ENCODE results near the gene CACNB2. TPM values are rescaled to one million over a fixed set of nuclear protein-coding genes. Genes with fewer than 3 reads are reported as not detected.

CACNB2 gene
- 10 to 100 TPM; 23.7 to 34.3 TPM for total RNA-seq
- long read RNA-seq, transcript CACNB2-207 (13 exons, 3,448 nt), result major isoform, 5 of 30 reads
- long read RNA-seq, partial matches to known transcripts, result 10 of 30 reads
- long read RNA-seq, other reads (novel, unspliced or antisense), result 15 of 30 reads

- peak; percentile 76 for DNase-seq
Observed at GRCh38 chr10:18140149-18140956, at the start of gene CACNB2. CACNB2 (plus strand) TSS chr10:18140424.

DNA sequence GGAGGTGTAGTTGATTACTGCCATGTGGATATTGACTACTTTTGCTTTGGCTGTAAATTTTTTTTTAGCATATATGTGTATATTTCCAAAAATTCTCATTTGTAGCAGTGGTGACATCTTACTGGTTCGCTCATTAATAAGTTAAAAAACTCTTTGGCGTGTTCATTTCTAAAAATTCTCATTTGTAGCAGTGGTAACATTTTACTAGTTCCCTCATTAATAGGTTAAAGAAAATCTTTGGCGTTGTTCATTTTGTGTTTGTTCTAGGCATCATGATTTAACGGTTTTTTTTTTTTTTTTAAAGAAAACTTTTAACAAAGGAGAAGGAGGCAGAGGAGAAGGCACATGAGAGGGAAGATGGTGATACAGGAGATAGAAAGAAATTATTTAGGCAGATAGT is 45.9 kb upstream of the CACNB2 start:
- intact Hi-C loops (cut with DNase I), result no loop called here
- no peak for ATAC-seq
- no peak for DNase-seq

More at GRCh38 chr10:18140149-18140956, at the start of gene CACNB2:
- intact Hi-C loops (cut with DNase I), result loop anchor here in 1 of 2 donors (2.0 to 10.0 kb wide), 3 partner anchors 72 to 296 kb away; no protein-coding TSS in a partner anchor
- ATAC-seq, result peak; percentile 85 to 87

DNA sequence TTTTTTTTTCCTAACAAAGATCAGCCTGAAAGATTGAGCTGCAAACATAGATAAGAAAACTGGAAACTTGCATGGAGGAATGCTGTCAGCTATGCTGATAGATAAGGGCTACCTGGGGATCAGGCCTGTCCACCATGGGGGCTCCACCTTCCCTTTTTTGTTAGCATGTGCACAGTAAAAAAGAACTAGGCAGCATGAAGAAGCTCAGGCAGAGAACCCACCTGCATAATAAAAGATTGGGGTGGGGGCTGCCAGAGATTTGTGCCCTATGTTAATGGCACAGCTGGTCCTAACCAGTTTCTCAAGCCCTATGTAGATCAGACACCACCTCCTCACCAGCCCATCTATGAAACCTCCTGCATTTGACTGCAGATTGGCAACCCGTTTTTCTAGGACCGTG is 45.4 kb upstream of the CACNB2 start:
- DNase-seq (no peak), ATAC-seq (no peak)
- intact Hi-C loops (cut with DNase I), result no loop called here

GRCh38 chr10:18097524-18097923 is 42.7 kb upstream of the CACNB2 start:
- intact Hi-C loops (cut with DNase I), result no loop called here

DNA sequence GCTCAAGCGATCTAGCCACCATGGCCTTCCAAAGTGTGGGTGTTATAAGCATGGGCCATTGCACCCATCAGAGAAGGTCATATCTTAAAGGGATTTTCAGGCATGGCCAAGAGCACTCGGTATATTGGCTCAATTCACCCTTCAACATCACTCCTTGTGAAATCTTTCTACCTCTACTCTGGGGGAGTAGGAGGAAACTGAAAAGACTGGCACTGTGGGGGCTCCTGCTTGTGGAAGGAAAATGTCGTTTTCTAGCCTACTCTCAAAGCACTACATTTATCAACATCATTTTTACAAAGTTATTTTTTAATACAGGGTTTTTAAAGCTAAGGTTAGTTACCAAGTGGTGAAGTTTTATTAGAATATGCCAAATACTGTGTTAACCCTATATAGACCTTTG is 42.0 kb upstream of the CACNB2 start:
- intact Hi-C loops (cut with DNase I), result no loop called here
- DNase-seq, result no peak
- ATAC-seq, result no peak

More at GRCh38 chr10:18097524-18097923, 42.7 kb upstream of the CACNB2 start:
- DNase-seq (no peak), ATAC-seq (no peak)

- no peak for ATAC-seq
- DNase-seq, result no peak
- intact Hi-C loops (cut with DNase I), result no loop called here
Observed at GRCh38 chr10:18099415-18099814, 40.8 kb upstream of the CACNB2 start.

- intact Hi-C loops (cut with DNase I), result loop anchor here in 1 of 2 donors (5.0 to 10.0 kb wide), 2 partner anchors 188 to 496 kb away; no protein-coding TSS in a partner anchor
Observed at GRCh38 chr10:18100669-18101068, 39.6 kb upstream of the CACNB2 start.

DNA sequence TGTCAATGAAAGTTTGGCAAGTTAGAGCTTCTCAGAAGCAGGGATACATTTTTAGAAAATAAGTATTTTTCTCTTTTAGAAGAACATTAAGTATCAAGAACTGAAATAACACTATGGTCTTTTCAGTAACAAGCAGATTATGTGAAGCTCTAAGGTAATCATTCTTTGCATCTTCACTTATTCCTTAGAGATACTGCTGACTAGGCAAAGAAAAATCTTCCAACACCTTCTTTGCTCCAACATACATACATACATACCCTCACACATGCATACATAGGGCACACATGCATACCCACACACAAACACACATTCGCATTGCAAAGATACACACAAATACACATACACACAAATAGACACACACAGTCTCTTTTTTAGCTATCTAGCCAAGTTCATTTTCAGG is 37.8 kb upstream of the CACNB2 start:
- ATAC-seq (no peak), DNase-seq (no peak)
- intact Hi-C loops (cut with DNase I), result loop anchor here in 1 of 2 donors (5.0 to 10.0 kb wide), 2 partner anchors 190 to 498 kb away; no protein-coding TSS in a partner anchor

More at GRCh38 chr10:18100669-18101068, 39.6 kb upstream of the CACNB2 start:
- ATAC-seq (no peak), DNase-seq (no peak)

DNA sequence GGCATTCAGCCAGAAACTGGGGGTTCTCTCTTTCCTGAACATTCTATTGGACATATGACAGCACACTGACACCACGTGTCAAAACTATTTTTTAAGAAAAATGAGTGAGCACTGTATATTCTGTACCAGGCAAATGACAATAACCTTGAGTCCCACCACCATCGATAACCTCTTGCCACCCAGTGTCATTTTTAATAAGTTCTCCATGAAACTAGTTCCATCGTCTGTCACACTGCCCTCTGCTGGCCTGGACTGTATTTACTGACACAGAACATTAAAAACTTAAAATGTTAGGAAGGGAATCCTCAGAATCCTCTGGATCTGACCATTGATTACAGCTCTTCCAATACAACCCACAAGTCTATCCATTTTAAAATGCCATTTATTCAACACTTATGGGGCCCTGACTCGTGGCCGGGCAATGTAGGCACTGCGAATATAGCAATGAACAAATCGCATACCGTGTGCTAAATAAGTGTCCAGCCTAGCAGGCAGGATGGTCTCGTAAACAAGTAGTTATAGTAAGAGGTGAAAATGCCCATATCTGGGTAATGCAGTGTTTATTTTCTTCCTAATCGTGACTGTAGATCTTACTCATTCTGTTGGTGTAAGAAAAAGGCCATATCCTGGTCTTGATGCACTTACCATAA is 35.9 kb upstream of the CACNB2 start:
- peak; percentile 63 for DNase-seq
- intact Hi-C loops (cut with DNase I), result loop anchor here in 1 of 2 donors (5.0 to 10.0 kb wide), 2 partner anchors 192 to 500 kb away; no protein-coding TSS in a partner anchor
- ATAC-seq, result no peak

- intact Hi-C loops (cut with DNase I), result loop anchor here in 1 of 2 donors (10.0 kb wide), 1 partner anchor 505 kb away; no protein-coding TSS in a partner anchor
- ATAC-seq (no peak), DNase-seq (no peak)
Observed at GRCh38 chr10:18109341-18109870, 30.8 kb upstream of the CACNB2 start.

DNA sequence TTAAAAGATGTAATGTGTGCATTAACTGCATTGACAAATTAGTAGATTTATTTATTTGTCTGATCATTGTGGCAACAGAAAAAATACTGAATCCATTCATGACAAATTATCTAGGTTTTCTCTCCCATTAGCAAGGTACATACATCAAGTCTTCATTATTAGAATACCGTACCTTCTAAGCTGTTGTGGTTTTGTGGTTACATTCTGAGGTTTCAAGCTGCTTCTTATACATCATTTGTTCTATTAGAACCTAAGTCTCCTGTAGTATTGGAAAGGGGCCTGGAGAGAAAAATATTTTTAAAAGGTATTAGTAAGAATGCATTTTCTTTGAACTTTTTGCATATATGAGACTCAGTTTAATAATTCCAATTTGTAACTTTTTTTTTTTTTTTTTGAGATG is 26.3 kb upstream of the CACNB2 start:
- no peak for ATAC-seq
- intact Hi-C loops (cut with DNase I), result no loop called here
- DNase-seq, result no peak

DNA sequence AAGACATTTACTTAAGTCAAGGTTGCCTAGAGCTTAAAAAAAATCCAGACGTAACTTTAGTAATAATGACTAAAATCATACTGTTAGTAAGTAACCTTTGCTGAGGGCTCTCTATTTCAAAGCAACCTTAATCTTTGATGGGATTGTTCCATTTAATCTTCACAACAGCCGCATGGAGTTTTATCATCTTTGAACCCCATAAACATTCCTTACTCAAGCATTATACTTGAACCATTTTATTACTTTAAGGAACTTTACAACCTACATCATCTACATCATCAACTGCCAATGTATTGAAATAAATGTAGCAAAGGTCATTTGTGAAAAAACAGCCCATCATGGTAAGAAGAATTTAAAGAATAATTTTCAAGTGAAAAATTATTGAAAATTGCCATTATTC is 22.9 kb upstream of the CACNB2 start:
- intact Hi-C loops (cut with DNase I), result no loop called here
- ATAC-seq (no peak), DNase-seq (no peak)

GRCh38 chr10:18122753-18123152 is 17.5 kb upstream of the CACNB2 start:
- DNase-seq, result no peak
- intact Hi-C loops (cut with DNase I), result no loop called here
- no peak for ATAC-seq

- no peak for ATAC-seq
- no peak for DNase-seq
Observed at GRCh38 chr10:18133046-18133445, 7.2 kb upstream of the CACNB2 start.

DNA sequence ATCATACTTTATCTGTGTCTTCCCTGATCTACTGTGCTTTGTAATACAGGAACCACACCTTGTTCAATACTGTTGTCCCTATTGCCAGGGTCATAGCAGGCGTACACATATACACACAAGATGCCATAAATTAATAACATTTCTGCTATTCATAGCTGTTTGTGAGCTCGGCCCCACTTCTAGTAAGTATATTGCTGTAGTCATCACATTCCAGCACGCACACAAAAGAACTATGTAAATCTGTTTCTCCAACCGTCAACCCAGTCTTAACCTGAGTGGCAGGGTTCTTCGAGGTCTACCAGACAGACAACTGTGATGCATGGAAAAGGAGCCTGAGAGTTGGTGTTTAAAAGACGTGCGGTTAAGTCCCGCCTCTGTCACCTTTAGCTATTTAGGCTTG is 5.7 kb upstream of the CACNB2 start:
- ATAC-seq (no peak), DNase-seq (no peak)
- intact Hi-C loops (cut with DNase I), result no loop called here

More at GRCh38 chr10:18133046-18133445, 7.2 kb upstream of the CACNB2 start:
- intact Hi-C loops (cut with DNase I), result no loop called here

DNA sequence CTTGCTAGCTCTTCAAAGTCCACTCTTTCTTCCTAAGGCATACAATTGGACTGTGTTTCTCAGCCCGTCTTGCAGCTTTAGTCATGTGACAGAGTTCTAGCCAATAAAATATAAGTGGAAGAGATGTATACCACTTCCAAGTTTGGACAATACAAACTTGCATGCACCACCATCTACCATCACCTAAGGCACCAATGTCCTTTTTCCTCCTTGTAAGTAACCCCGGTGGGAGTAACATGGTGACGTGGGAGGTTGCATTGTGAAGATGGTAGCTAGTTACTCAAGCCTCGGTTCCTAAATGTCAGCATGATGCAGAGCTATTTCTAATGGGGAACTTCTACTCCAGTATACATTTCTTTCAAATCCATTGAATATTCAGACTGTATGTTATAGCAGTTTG is 5.3 kb upstream of the CACNB2 start:
- ATAC-seq, result no peak

DNA sequence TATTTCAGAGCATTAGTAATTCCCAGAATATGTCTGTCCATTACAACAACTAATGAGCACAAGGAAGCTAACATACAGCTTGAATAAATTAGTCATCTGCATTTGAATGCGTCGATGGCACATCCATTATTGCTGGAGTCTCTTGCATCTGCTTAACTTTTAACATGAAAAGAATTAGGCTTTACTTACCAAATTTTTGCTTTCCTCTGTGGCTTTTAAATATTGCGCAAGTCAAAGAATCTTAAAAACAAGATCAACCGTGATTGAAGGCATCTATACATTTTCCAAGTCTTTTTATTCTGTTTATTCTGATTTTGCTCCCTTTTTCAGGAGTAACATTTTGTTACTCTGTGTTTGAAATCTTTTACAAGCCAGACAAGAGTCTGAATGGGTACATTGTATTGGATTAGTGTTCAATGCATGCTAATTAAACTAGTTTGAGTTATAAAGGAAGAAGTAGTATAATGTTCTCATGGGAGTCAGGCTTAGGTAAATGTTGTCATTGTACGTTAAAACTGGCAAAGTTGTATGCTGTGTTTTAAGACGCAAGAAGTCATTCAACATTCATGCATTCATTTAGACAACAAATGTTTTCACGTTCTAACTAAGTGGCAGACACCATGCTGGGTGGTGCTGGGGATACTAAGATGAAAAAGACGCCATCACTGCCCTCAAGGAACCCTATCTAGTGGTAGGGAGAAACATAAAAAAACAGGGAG is 4.0 kb upstream of the CACNB2 start:
- ATAC-seq, result no peak
- DNase-seq, result no peak
- intact Hi-C loops (cut with DNase I), result no loop called here

More for the DNA sequence above, 5.3 kb upstream of the CACNB2 start:
- no peak for DNase-seq
- intact Hi-C loops (cut with DNase I), result no loop called here

DNA sequence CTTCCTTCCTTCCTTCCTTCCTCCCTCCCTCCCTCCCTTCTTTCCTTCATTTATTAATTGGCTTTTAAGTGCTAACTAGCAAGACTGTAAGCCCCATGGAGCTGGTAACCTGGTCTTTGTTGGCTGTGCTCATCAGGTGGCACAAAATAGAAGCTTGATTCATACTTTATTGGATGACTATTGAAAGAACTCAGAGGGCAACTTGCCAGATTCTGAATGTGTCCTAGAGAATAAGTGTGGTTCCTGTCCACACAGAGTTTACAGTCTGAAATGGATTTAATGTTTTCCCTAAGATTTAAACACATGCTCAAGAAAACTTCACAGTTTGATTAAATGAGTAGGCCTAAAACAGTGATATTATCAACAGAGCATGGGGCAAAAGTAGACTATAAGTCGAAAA is 3.1 kb upstream of the CACNB2 start:
- ATAC-seq (no peak), DNase-seq (no peak)
- intact Hi-C loops (cut with DNase I), result no loop called here
